CD4-positive, alpha-beta T cell (primary cell): ENCODE measurements around the gene APP. TPM values are rescaled to one million over a fixed set of nuclear protein-coding genes. Genes with fewer than 3 reads are reported as not detected.

Experiments
- ATAC-seq: fragments of 200-7000 bp; cut with Tn5 transposase; one replicate; pipeline ENCODE4 v1.10.0; 2022; ENCODE audit warnings: mild to moderate bottlenecking; ENCODE audit not compliant: poor library complexity
- CTCF ChIA-PET: fragments of 350-600 bp; sonication (Branson Sonifier 250); formaldehyde crosslinking; loops from one replicate; lab custom pipeline; 2021; ENCODE audit warnings: antibody characterized with exemption, inconsistent platforms; lab: Charles Lee
- POLR2A ChIA-PET: fragments of 350-600 bp; sonication (Branson Sonifier 250); formaldehyde crosslinking; loops from one replicate; lab custom pipeline; 2021; ENCODE audit warnings: antibody characterized with exemption, inconsistent platforms; lab: Charles Lee
- DNase-seq, 14 experiments: peaks; one replicate each; pipeline ENCODE4 v3.0.0-alpha.2; 2013 to 2020; ENCODE audit warnings: mixed read lengths in 2 of 14
- H3K27ac ChIP-seq, 2 donors: one replicate each; pipeline versions ENCODE4 v1.5.1 to v1.7.0; 2013; ENCODE audit warnings: low read length in 2 of 2, low read depth in 1 of 2, mild to moderate bottlenecking in 1 of 2
- H3K27me3 ChIP-seq, 2 experiments: 1 replicate in 1 of 2; 2 replicates in 1 of 2; pipeline versions ENCODE4 v1.6.1 to v1.7.0; 2013; ENCODE audit warnings: low read length in 2 of 2, control low read depth in 1 of 2, mild to moderate bottlenecking in 1 of 2, moderate library complexity in 1 of 2; ENCODE audit not compliant: insufficient read depth in 2 of 2, control insufficient read depth in 1 of 2
- H3K36me3 ChIP-seq: one replicate; pipeline ENCODE4 v1.6.1; 2013; ENCODE audit warnings: low read length, control low read depth; ENCODE audit not compliant: insufficient read depth
- H3K4me1 ChIP-seq: one replicate; pipeline ENCODE4 v1.6.1; 2013; ENCODE audit warnings: low read length, control low read depth; ENCODE audit not compliant: insufficient read depth
- H3K4me3 ChIP-seq: one replicate; pipeline ENCODE4 v1.5.1; 2013; ENCODE audit warnings: mild to moderate bottlenecking, low read length, moderate library complexity
- H3K9me3 ChIP-seq, 2 experiments: 1 replicate in 1 of 2; 2 replicates in 1 of 2; pipeline versions ENCODE4 v1.6.1 to v1.7.0; 2013; ENCODE audit warnings: low read length in 2 of 2, mild to moderate bottlenecking in 2 of 2, control low read depth in 1 of 2, moderate library complexity in 1 of 2; ENCODE audit not compliant: control insufficient read depth in 1 of 2, insufficient read depth in 1 of 2
- H3K27ac Mint-ChIP-seq: one replicate; pipeline ENCODE4 v1.8.0; 2020; ENCODE audit warnings: mixed read lengths
- H3K27me3 Mint-ChIP-seq: one replicate; pipeline ENCODE4 v1.8.0; 2021; ENCODE audit warnings: mixed read lengths
- H3K36me3 Mint-ChIP-seq: one replicate; pipeline ENCODE4 v1.8.0; 2021; ENCODE audit warnings: low read depth, mixed read lengths
- H3K4me1 Mint-ChIP-seq: one replicate; pipeline ENCODE4 v1.8.0; 2021; ENCODE audit warnings: low read depth, mixed read lengths
- H3K4me3 Mint-ChIP-seq: one replicate; pipeline ENCODE4 v1.8.0; 2020; ENCODE audit warnings: mild to moderate bottlenecking, mixed read lengths
- H3K9me3 Mint-ChIP-seq: one replicate; pipeline ENCODE4 v1.8.0; 2020; ENCODE audit warnings: mixed read lengths
- CTCF ChIP-seq: fragments of 200-600 bp; IDR thresholded peaks from one replicate; pipeline ENCODE4 v1.8.0; 2022; ENCODE audit warnings: antibody characterized with exemption, mild to moderate bottlenecking
- intact Hi-C, 2 experiments: fragments of 100-400 bp; cut with DNase I in 1 of 2; cut with micrococcal nuclease in 1 of 2; formaldehyde crosslinking; loops; one replicate each; pipeline versions ENCODE4 v1.15.1 to v1.9.0; 2023 to 2025; cut with DNase I, micrococcal nuclease
- total RNA-seq, 174 experiments: library from RNA in 2 of 174; stranded (reverse) in 2 of 174; gene quantifications; one replicate each; pipeline ENCODE4 v1.2.3 and lab custom pipeline; 2021 to 2026

Gene APP
- total RNA-seq, 2 experiments from 2014 or later = 43.6 to 44.4 TPM

- ATAC-seq (no peak), DNase-seq (no peak)
- ChIA-PET POLR2A (no interaction called here), CTCF (no interaction called here)
- TF ChIP-seq CTCF = no peak
- no peaks in the 10 kb centered on the region for H3K9me3 ChIP-seq
- Mint-ChIP-seq H3K27ac (no peak overlapping the region), H3K9me3 (no peaks in the 10 kb centered on the region), H3K4me3 (no peak overlapping the region), H3K4me1 (peaks cover 31% of the 10 kb centered on the region), H3K27me3 (no peaks in the 10 kb centered on the region), H3K36me3 (no peaks in the 10 kb centered on the region)
- no peak overlapping the region for H3K27ac ChIP-seq
- H3K27me3 ChIP-seq = no peaks in the 10 kb centered on the region
- H3K36me3 ChIP-seq = no peaks in the 10 kb centered on the region
- H3K4me1 ChIP-seq = no peaks in the 10 kb centered on the region
- intact Hi-C loops = no loop called here
- H3K4me3 ChIP-seq = no peak overlapping the region
Measured at GRCh38 chr21:26057477-26058170, 112.9 kb downstream of the APP start.

GRCh38 chr21:26055841-26056264 lies 114.7 kb downstream of the APP start:
- Histone ChIP-seq H3K4me3 (no peak overlapping the region), H3K27ac (no peak overlapping the region), H3K36me3 (peaks cover 2% of the 10 kb centered on the region), H3K4me1 (no peaks in the 10 kb centered on the region), H3K9me3 (no peaks in the 10 kb centered on the region), H3K27me3 (no peaks in the 10 kb centered on the region)
- no peaks in the 10 kb centered on the region for H3K27me3 Mint-ChIP-seq
- H3K36me3 Mint-ChIP-seq = peaks cover 13% of the 10 kb centered on the region
- CTCF ChIA-PET = no interaction called here
- no peak for DNase-seq
- POLR2A ChIA-PET = interaction anchor here (1.2 kb wide), 1 partner anchor 113 kb away, joined by 5 read pairs; no protein-coding TSS in a partner anchor
- intact Hi-C loops = no loop called here
- H3K4me1 Mint-ChIP-seq = peaks cover 29% of the 10 kb centered on the region
- TF ChIP-seq CTCF = no peak
- H3K27ac Mint-ChIP-seq = no peak overlapping the region
- H3K9me3 Mint-ChIP-seq = no peaks in the 10 kb centered on the region
- no peak overlapping the region for H3K4me3 Mint-ChIP-seq
- ATAC-seq = no peak

GRCh38 chr21:26055010-26055409 lies 115.6 kb downstream of the APP start:
- DNase-seq = no peak
- Histone ChIP-seq H3K4me1 (no peaks in the 10 kb centered on the region), H3K27me3 (no peaks in the 10 kb centered on the region), H3K27ac (no peak overlapping the region), H3K36me3 (peaks cover 4% of the 10 kb centered on the region), H3K9me3 (no peaks in the 10 kb centered on the region), H3K4me3 (no peak overlapping the region)
- H3K27ac Mint-ChIP-seq = no peak overlapping the region
- H3K27me3 Mint-ChIP-seq = no peaks in the 10 kb centered on the region
- CTCF ChIA-PET = no interaction called here
- no peak for TF ChIP-seq CTCF
- peaks cover 20% of the 10 kb centered on the region for H3K4me1 Mint-ChIP-seq
- no peak overlapping the region for H3K4me3 Mint-ChIP-seq
- H3K36me3 Mint-ChIP-seq = peaks cover 22% of the 10 kb centered on the region
- ATAC-seq = no peak
- POLR2A ChIA-PET = interaction anchor here (1.2 kb wide), 1 partner anchor 114 kb away, joined by 5 read pairs; no protein-coding TSS in a partner anchor
- no peaks in the 10 kb centered on the region for H3K9me3 Mint-ChIP-seq
- intact Hi-C loops = no loop called here
